Left lung (tissue), 10 donors: ENCODE results near the gene PCDH1. TPM values are rescaled to one million over a fixed set of nuclear protein-coding genes. Genes with fewer than 3 reads are reported as not detected.
"Not testable (repeated sequence)": the region's sequence is repeated elsewhere in the genome, so short reads cannot be mapped to it uniquely, and the experiment has no call there.

ENCODE experiments used
- ATAC-seq: fragments of 200-7000 bp; cut with Tn5 transposase; one replicate; pipeline ENCODE4 v1.9.1; 2020; ENCODE audit warnings: moderate library complexity
- DNase-seq, 4 donors: peaks; one replicate each; pipeline ENCODE4 v3.0.0-alpha.2; 2013 to 2020
- H3K27ac ChIP-seq, 2 donors: fragments of 200-600 bp; sonication (generic) in 1 of 2; one replicate each; pipeline versions ENCODE4 v1.5.0 to v1.8.0; 2020 to 2021
- H3K27me3 ChIP-seq, 2 donors: fragments of 200-600 bp; sonication (generic) in 1 of 2; one replicate each; pipeline versions ENCODE4 v1.5.0 to v1.8.0; 2020 to 2021
- H3K36me3 ChIP-seq, 2 donors: fragments of 200-600 bp; sonication (generic) in 1 of 2; one replicate each; pipeline versions ENCODE4 v1.5.0 to v1.8.0; 2020 to 2021
- H3K4me1 ChIP-seq, 2 donors: fragments of 200-600 bp; one replicate each; pipeline ENCODE4 v1.8.0; 2021
- H3K4me3 ChIP-seq, 2 donors: fragments of 200-600 bp; sonication (generic) in 1 of 2; one replicate each; pipeline versions ENCODE4 v1.5.0 to v1.8.0; 2020 to 2021; ENCODE audit warnings: mild to moderate bottlenecking in 1 of 2
- H3K9me3 ChIP-seq, 2 donors: fragments of 200-600 bp; sonication (generic) in 1 of 2; one replicate each; pipeline versions ENCODE4 v1.5.0 to v1.8.0; 2020 to 2021
- intact Hi-C, 2 donors: fragments of 100-400 bp; cut with DNase I; formaldehyde crosslinking; loops; one replicate each; pipeline versions ENCODE4 v1.11.2 to v1.14.2; 2022
- polyA plus RNA-seq, 6 donors: library from polyadenylated mRNA; unstranded; fragments of 120-200 nt; gene quantifications; one replicate each; pipeline ENCODE4 v1.2.1, GENCODE V29; 2013; ENCODE audit not compliant: insufficient read length in 6 of 6
- total RNA-seq, 2 donors: library from RNA; stranded (reverse); fragmentation: NEBNext Ultra II Directional; extraction: Animal tissue kit (Norgen Biotek cat#: 25700); gene quantifications; one replicate each; pipeline ENCODE4 v1.2.1, GENCODE V29; 2021
- TF ChIP-seq, protein P1 (sequence below), 2 donors: fragments of 200-600 bp; sonication (generic) in 1 of 2; IDR thresholded peaks; one replicate each; pipeline versions ENCODE4 v1.5.0 to v1.8.0; 2021; ENCODE audit warnings: antibody characterized with exemption in 2 of 2
- donor health status: DM: no; HTN: yes; CAD: no.
- donor health status: DM: no; HTN: no; CAD: no.

Gene PCDH1
- total and polyA plus RNA-seq, 8 donors: 23.6 to 65.0 (median 34.1) TPM

DNA sequence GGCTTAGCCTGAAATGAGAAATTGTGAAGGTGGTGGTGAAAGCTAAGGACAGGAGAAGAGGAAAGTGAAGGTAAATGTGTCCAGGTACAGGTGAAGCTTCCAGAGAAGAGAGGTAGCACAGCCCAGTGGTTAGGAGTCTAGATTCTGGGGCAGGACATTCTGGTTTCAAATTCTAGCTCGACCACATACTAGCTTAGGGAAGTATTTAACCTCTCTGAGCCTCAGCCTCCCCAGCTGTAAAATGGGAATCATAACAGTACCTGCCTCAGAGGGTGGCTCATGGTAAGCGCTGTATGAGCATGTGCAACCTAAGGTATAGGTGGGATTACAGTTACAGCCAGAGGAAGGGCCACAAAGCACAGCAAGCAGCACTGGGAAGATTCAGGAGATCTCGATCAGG lies 55.2 kb downstream of the PCDH1 start:
- H3K27ac ChIP-seq: peak overlapping the region; percentile 56 to 65
- intact Hi-C loops: no loop called here
- no peak for DNase-seq

DNA sequence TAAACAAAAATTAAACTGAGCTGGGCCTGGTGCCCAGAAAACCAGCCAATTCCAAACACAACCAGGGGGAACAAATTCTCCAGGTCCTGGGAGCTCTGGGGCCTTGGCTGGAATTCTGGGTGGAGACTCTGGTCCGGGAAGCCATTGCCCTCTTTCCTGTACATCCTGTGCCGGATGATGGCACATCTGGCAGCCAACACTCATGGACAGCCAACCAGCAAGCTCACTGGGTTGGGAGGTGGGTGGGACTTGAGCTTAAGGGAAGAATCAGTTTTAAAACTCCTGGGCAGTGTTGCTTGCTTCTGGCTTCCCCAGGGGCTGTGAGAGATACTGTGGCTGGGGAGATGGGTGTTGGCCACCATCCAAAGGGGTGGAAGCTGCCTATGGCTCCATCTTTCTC lies 56.1 kb downstream of the PCDH1 start:
- TF ChIP-seq, protein P1, sequence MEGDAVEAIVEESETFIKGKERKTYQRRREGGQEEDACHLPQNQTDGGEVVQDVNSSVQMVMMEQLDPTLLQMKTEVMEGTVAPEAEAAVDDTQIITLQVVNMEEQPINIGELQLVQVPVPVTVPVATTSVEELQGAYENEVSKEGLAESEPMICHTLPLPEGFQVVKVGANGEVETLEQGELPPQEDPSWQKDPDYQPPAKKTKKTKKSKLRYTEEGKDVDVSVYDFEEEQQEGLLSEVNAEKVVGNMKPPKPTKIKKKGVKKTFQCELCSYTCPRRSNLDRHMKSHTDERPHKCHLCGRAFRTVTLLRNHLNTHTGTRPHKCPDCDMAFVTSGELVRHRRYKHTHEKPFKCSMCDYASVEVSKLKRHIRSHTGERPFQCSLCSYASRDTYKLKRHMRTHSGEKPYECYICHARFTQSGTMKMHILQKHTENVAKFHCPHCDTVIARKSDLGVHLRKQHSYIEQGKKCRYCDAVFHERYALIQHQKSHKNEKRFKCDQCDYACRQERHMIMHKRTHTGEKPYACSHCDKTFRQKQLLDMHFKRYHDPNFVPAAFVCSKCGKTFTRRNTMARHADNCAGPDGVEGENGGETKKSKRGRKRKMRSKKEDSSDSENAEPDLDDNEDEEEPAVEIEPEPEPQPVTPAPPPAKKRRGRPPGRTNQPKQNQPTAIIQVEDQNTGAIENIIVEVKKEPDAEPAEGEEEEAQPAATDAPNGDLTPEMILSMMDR (IDR thresholded peaks at IDR 0.05): no peak
- Histone ChIP-seq H3K27ac (peak overlapping the region; percentile 56 to 65), H3K4me1 (peaks cover 0 to 10% of the 10 kb centered on the region in 2 donors), H3K36me3 (no peaks in the 10 kb centered on the region), H3K27me3 (peaks cover 0 to 4% of the 10 kb centered on the region in 2 donors), H3K4me3 (no peak overlapping the region), H3K9me3 (no peaks in the 10 kb centered on the region)
- DNase-seq (peak in 1 of 4 donors; percentile 57), ATAC-seq (peak; percentile 24)
- intact Hi-C loops: no loop called here

More for the DNA sequence above, 55.2 kb downstream of the PCDH1 start:
- no peaks in the 10 kb centered on the region for H3K27me3 ChIP-seq
- TF ChIP-seq, protein P1 (IDR thresholded peaks at IDR 0.05): no peak
- no peaks in the 10 kb centered on the region for H3K9me3 ChIP-seq
- ATAC-seq: no peak
- no peak overlapping the region for H3K4me3 ChIP-seq
- H3K36me3 ChIP-seq: no peaks in the 10 kb centered on the region
- peaks cover 0 to 5% of the 10 kb centered on the region in 2 donors for H3K4me1 ChIP-seq

DNA sequence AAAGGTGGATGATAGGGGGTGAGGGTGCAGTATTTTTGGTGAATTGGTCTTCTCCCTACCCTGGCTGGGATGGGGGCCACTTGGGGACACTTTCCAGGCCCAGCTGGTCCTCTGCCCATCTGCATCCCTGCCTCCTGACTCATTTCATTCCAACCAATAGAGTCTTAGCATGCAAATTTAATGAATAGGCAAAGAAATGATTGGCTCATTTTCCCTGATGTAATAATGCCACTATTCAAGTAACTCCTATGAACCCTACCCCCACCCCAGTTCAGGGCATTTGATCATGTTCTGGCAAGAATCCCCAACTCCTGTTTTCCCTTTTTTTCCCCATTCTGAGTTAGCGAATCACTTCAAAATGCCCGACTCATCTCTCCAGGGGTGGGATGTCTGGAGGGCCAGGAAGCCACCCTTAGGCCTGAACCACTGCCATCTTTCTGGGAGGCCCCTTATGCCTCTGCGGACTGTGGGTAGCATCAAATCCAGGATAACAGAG lies 56.7 kb downstream of the PCDH1 start:
- no peaks in the 10 kb centered on the region for H3K9me3 ChIP-seq
- DNase-seq: no peak
- no peaks in the 10 kb centered on the region for H3K36me3 ChIP-seq
- TF ChIP-seq, protein P1 (IDR thresholded peaks at IDR 0.05): no peak
- H3K27ac ChIP-seq: peak overlapping the region; percentile 56 to 65
- H3K4me3 ChIP-seq: no peak overlapping the region
- peaks cover 0 to 4% of the 10 kb centered on the region in 2 donors for H3K27me3 ChIP-seq
- intact Hi-C loops: no loop called here
- peak; percentile 16 for ATAC-seq
- H3K4me1 ChIP-seq: peaks cover 0 to 10% of the 10 kb centered on the region in 2 donors

DNA sequence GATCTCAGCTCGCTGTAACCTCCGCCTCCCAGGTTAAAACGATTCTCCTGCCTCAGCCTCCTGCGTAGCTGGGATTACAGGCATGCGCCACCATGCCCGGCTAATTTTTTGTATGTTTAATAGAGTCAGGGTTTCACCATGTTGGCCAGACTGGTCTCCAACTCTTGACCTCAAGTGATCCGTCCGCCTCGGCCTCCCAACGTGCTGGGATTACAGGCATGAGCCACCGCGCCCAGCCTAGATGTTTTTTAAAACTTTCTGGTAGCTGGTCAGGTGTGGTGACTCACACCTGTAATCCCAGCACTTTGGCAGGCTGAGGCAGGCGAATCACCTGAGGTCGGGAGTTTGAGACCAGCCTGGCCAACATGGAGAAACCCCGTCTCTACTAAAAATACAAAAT lies 57.5 kb downstream of the PCDH1 start:
- DNase-seq, H3K4me1 ChIP-seq, H3K36me3 ChIP-seq, ATAC-seq, H3K4me3 ChIP-seq, H3K27ac ChIP-seq, H3K27me3 ChIP-seq, H3K9me3 ChIP-seq, intact Hi-C loops: not testable (repeated sequence)

DNA sequence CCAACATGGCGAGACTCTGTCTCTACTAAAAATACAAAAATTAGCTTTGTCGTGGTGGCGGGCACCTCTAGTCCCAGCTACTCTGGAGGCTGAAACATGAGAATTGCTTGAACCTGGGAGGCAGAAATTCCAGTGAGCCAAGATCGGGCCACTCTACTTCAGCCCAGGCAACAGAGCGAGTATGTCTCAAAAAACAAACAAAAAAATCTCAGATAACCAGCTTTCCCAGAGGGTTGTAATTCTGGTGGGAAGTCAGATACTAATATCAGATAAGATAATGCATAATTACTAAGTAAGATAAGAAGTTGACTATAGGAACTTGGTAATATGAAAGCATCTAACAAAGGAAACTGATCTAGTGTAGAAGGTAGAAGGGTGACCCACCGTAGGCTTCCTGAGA lies 60.6 kb downstream of the PCDH1 start:
- Histone ChIP-seq H3K9me3 (no peaks in the 10 kb centered on the region), H3K4me3 (no peak overlapping the region), H3K27me3 (peaks cover 0 to 8% of the 10 kb centered on the region in 2 donors), H3K27ac (peak overlapping the region in 1 of 2 donors; percentile 46), H3K4me1 (peaks cover 0 to 10% of the 10 kb centered on the region in 2 donors), H3K36me3 (no peaks in the 10 kb centered on the region)
- TF ChIP-seq, protein P1 (IDR thresholded peaks at IDR 0.05): no peak
- no peak for ATAC-seq
- intact Hi-C loops: no loop called here
- no peak for DNase-seq
